HG03039 (cell line): Measurements from ENCODE around the gene PADI1.

Source experiments
- ATAC-seq: cut with Tn5 transposase; IDR thresholded peaks from one replicate; pipeline ENCODE4 v1.9.1; 2021; ENCODE audit warnings: mild to moderate bottlenecking, moderate library complexity; ENCODE audit not compliant: unreplicated experiment

PADI1 gene

GRCh38 chr1:17196496-17197185 is 8.3 kb upstream of the PADI1 start:
- ATAC-seq: no peak

- no peak for ATAC-seq
These were observed 7.2 kb upstream of the PADI1 start for GRCh38 chr1:17197696-17198095.

- no peak for ATAC-seq
These were observed 6.3 kb upstream of the PADI1 start for GRCh38 chr1:17198476-17199258.

GRCh38 chr1:17199267-17200044 is 5.5 kb upstream of the PADI1 start:
- no peak for ATAC-seq

GRCh38 chr1:17200246-17200645 is 4.7 kb upstream of the PADI1 start:
- ATAC-seq: no peak

GRCh38 chr1:17200756-17201155 is 4.2 kb upstream of the PADI1 start:
- no peak for ATAC-seq

GRCh38 chr1:17201201-17202021 is 3.5 kb upstream of the PADI1 start:
- ATAC-seq: no peak

GRCh38 chr1:17205652-17206051 is 724 bp downstream of the PADI1 start:
- no peak for ATAC-seq

GRCh38 chr1:17206196-17206595 is 1.3 kb downstream of the PADI1 start:
- no peak for ATAC-seq

GRCh38 chr1:17207046-17207445 is 2.1 kb downstream of the PADI1 start:
- no peak for ATAC-seq

- ATAC-seq: no peak
These were observed 2.6 kb downstream of the PADI1 start for GRCh38 chr1:17207540-17207939.

GRCh38 chr1:17207966-17208418 is 3.1 kb downstream of the PADI1 start:
- ATAC-seq: no peak

- ATAC-seq: no peak
These were observed 3.6 kb downstream of the PADI1 start for GRCh38 chr1:17208546-17208945.

GRCh38 chr1:17209430-17209829 is 4.5 kb downstream of the PADI1 start:
- ATAC-seq: no peak

GRCh38 chr1:17210176-17210575 is 5.2 kb downstream of the PADI1 start:
- ATAC-seq: no peak

- no peak for ATAC-seq
These were observed 6.4 kb downstream of the PADI1 start for GRCh38 chr1:17211377-17211776.

- ATAC-seq: no peak
These were observed 7.1 kb downstream of the PADI1 start for GRCh38 chr1:17212009-17212408.

GRCh38 chr1:17212487-17213121 is 7.7 kb downstream of the PADI1 start:
- no peak for ATAC-seq

- no peak for ATAC-seq
These were observed 8.3 kb downstream of the PADI1 start for GRCh38 chr1:17213148-17213781.

- no peak for ATAC-seq
These were observed 8.8 kb downstream of the PADI1 start for GRCh38 chr1:17213782-17214148.
